Aorta (tissue), 5 donors: ENCODE measurements around the gene CFD. TPM values are rescaled to one million over a fixed set of nuclear protein-coding genes. Genes with fewer than 3 reads are reported as not detected.
A peak's percentile ranks its signal among the peaks of the same experiment; 100 is the strongest.
"Not testable (repeated sequence)": the region's sequence is repeated elsewhere in the genome, so short reads cannot be mapped to it uniquely, and the experiment has no call there.

ENCODE experiments used
- ATAC-seq: fragments of 200-7000 bp; cut with Tn5 transposase; one replicate; pipeline ENCODE4 v1.9.1; 2022; ENCODE audit warnings: moderate library complexity; ENCODE audit not compliant: low FRiP score
- DNase-seq, 2 donors: peaks; one replicate each; pipeline ENCODE4 v3.0.0-alpha.2; 2020
- H3K27ac ChIP-seq, 2 donors: one replicate each; pipeline ENCODE4 v1.5.1; 2013; ENCODE audit warnings: low read length in 2 of 2, mild to moderate bottlenecking in 2 of 2, moderate library complexity in 2 of 2, control low read depth in 1 of 2, inconsistent platforms in 1 of 2, low read depth in 1 of 2
- H3K27me3 ChIP-seq, 2 donors: one replicate each; pipeline ENCODE4 v1.6.1; 2013; ENCODE audit warnings: control low read depth in 1 of 2, low read length in 1 of 2, mild to moderate bottlenecking in 1 of 2, moderate library complexity in 1 of 2; ENCODE audit not compliant: insufficient read depth in 2 of 2, control insufficient read depth in 1 of 2
- H3K36me3 ChIP-seq, 2 donors: one replicate each; pipeline ENCODE4 v1.6.1; 2013; ENCODE audit warnings: control low read depth in 1 of 2, low read length in 1 of 2, mild to moderate bottlenecking in 1 of 2; ENCODE audit not compliant: insufficient read depth in 2 of 2, control insufficient read depth in 1 of 2
- H3K4me1 ChIP-seq, 2 donors: one replicate each; pipeline ENCODE4 v1.6.1; 2013; ENCODE audit warnings: low read length in 2 of 2, control low read depth in 1 of 2, mild to moderate bottlenecking in 1 of 2, moderate library complexity in 1 of 2; ENCODE audit not compliant: insufficient read depth in 2 of 2, control insufficient read depth in 1 of 2
- H3K4me3 ChIP-seq, 2 donors: one replicate each; pipeline ENCODE4 v1.5.1; 2013; ENCODE audit warnings: low read length in 2 of 2, control low read depth in 1 of 2, mild to moderate bottlenecking in 1 of 2
- H3K9me3 ChIP-seq: one replicate; pipeline ENCODE4 v1.6.1; 2013; ENCODE audit warnings: mild to moderate bottlenecking, low read length; ENCODE audit not compliant: control insufficient read depth
- WGBS, 2 donors: extraction: QIAGEN DNeasy Blood & Tissue Kit; methylation state at CpG; one replicate each; pipeline ENCODE4 v1.1.7; 2013; 5-methylcytosine and 5-hydroxymethylcytosine counted together
- intact Hi-C, 2 donors: fragments of 100-400 bp; cut with DNase I; formaldehyde crosslinking; loops; one replicate each; pipeline versions ENCODE4 v1.14.2 to v1.15.0; 2022
- polyA plus RNA-seq, 2 donors: library from polyadenylated mRNA; stranded (reverse); fragments of 200-250 nt; gene quantifications; one replicate each; pipeline ENCODE4 v1.2.3, GENCODE V29; 2013
- total RNA-seq, 2 donors: library from RNA; stranded (reverse); fragmentation: NEBNext Ultra II Directional; extraction: Animal tissue kit (Norgen Biotek cat#: 25700); gene quantifications; one replicate each; pipeline ENCODE4 v1.2.1, GENCODE V29; 2021
- donor health status: healthy with polysubstance abuse.
- donor health status: Bipolar disorder and iron deficiency.
- donor health status: DM: no; HTN: no; CAD: no.
- donor health status: DM: no; HTN: no; CAD: no.
- donor health status: DM: yes; HTN: yes; CAD: no.

The CFD gene
- total and polyA plus RNA-seq, 4 donors: 3.3 to 354 (median 63.7) TPM

GRCh38 chr19:814152-815078, 45.0 kb upstream of the CFD start:
- DNase-seq: peak; percentile 51 to 78
- H3K4me3 ChIP-seq: no peak overlapping the region
- H3K9me3 ChIP-seq: no peaks in the 10 kb centered on the region
- peaks cover 6% of the 10 kb centered on the region in 2 donors for H3K36me3 ChIP-seq
- no peaks in the 10 kb centered on the region for H3K4me1 ChIP-seq
- 87 to 89% methylated on average over 49 of the region's 49 CpGs for WGBS, 2 donors
- H3K27me3 ChIP-seq: no peaks in the 10 kb centered on the region
- intact Hi-C loops: no loop called here
- no peak overlapping the region for H3K27ac ChIP-seq
- ATAC-seq: peak; percentile 24

- intact Hi-C loops: no loop called here
- Histone ChIP-seq H3K4me1 (no peaks in the 10 kb centered on the region), H3K27ac (no peak overlapping the region), H3K36me3 (peaks cover 6% of the 10 kb centered on the region in 2 donors), H3K27me3 (no peaks in the 10 kb centered on the region), H3K9me3 (no peaks in the 10 kb centered on the region), H3K4me3 (no peak overlapping the region)
- ATAC-seq (peak; percentile 16), DNase-seq (peak in 1 of 2 donors; percentile 76)
- 93 to 94% methylated on average over 44 to 47 of the region's 47 CpGs for WGBS, 2 donors
Measured at GRCh38 chr19:815079-815774, 44.2 kb upstream of the CFD start.

GRCh38 chr19:815775-816499, 43.5 kb upstream of the CFD start:
- H3K4me1 ChIP-seq: no peaks in the 10 kb centered on the region
- no peak overlapping the region for H3K27ac ChIP-seq
- DNase-seq (peak in 1 of 2 donors; percentile 73), ATAC-seq (no peak)
- no peaks in the 10 kb centered on the region for H3K27me3 ChIP-seq
- no peak overlapping the region for H3K4me3 ChIP-seq
- 96% methylated on average over 13 of the region's 13 CpGs for WGBS, 2 donors
- H3K9me3 ChIP-seq: no peaks in the 10 kb centered on the region
- H3K36me3 ChIP-seq: peaks cover 1 to 6% of the 10 kb centered on the region in 2 donors
- intact Hi-C loops: no loop called here

- Histone ChIP-seq H3K36me3 (peaks cover 0 to 5% of the 10 kb centered on the region in 2 donors), H3K4me3 (no peak overlapping the region), H3K4me1 (no peaks in the 10 kb centered on the region), H3K9me3 (no peaks in the 10 kb centered on the region), H3K27ac (no peak overlapping the region), H3K27me3 (no peaks in the 10 kb centered on the region)
- ATAC-seq: no peak
- intact Hi-C loops: no loop called here
- no peak for DNase-seq
- 89 to 94% methylated on average over 2 of the region's 2 CpGs for WGBS, 2 donors
Measured at GRCh38 chr19:816500-816857, 43.0 kb upstream of the CFD start.

GRCh38 chr19:820212-820611, 39.3 kb upstream of the CFD start:
- WGBS, 2 donors: 95 to 98% methylated on average over 5 of the region's 5 CpGs
- H3K4me3 ChIP-seq, H3K36me3 ChIP-seq, intact Hi-C loops, H3K27me3 ChIP-seq, DNase-seq, ATAC-seq, H3K9me3 ChIP-seq, H3K27ac ChIP-seq, H3K4me1 ChIP-seq: not testable (repeated sequence)

GRCh38 chr19:821231-821824, 38.1 kb upstream of the CFD start:
- H3K4me1 ChIP-seq: no peaks in the 10 kb centered on the region
- H3K9me3 ChIP-seq: no peaks in the 10 kb centered on the region
- intact Hi-C loops: no loop called here
- H3K4me3 ChIP-seq: no peak overlapping the region
- no peaks in the 10 kb centered on the region for H3K36me3 ChIP-seq
- peak; percentile 45 to 74 for DNase-seq
- H3K27me3 ChIP-seq: no peaks in the 10 kb centered on the region
- ATAC-seq: no peak
- H3K27ac ChIP-seq: no peak overlapping the region
- WGBS, 2 donors: 1 to 2% methylated on average over 23 to 64 of the region's 64 CpGs

DNA sequence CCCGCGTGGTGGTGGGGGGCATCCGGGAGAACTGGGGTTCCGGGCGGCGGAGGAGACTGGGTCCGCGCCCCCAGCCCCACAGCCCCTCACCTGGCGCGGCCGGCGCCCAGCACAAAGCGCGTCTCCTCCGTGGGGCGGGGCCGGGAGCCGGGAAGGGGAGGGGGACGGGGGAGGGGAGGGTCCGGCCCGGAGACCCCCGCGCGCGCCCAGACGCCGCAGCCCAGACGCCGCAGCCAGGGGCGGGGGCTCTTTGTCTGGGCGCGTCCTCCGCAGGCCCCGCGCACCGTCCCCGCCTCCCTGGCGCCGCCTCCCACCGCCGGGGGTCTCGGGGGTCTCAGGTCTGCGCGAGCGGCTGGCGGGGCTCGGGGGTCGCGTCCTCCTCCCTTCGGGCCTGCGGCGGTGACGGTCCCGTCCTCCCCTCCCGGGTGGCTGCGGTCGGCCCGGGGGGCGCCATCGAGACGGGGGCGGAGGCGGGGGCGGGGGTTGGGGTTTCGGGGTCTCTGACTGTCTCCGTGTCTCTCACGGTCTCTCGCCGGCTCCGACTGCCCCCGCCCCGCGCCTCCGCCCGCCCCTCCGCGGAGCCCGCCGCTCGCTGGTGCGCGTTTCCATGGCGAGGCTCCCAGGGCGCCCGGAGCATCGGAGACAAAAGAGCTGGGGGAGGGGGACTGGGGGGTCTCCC, 37.5 kb upstream of the CFD start, which contains the start of gene PLPPR3:
TSS of gene PLPPR3 (minus strand) at position 131 of the 679 bp plus-strand sequence. CDS start 396 bp downstream, outside the sequence.
- no peak for ATAC-seq
- no peak for DNase-seq
- no peak within 1 kb of the TSS for H3K4me3 ChIP-seq

More for the DNA sequence above, 37.5 kb upstream of the CFD start, which contains the start of gene PLPPR3:
- intact Hi-C loops: no loop called here
- H3K4me1 ChIP-seq: no peaks in the 10 kb centered on the region
- H3K27ac ChIP-seq: no peak within 1 kb of the TSS
- no peaks in the 10 kb centered on the region for H3K36me3 ChIP-seq
- H3K9me3 ChIP-seq: no peaks in the 10 kb centered on the region
- 1% methylated on average over 38 to 86 of the region's 86 CpGs for WGBS, 2 donors
- no peaks in the 10 kb centered on the region for H3K27me3 ChIP-seq
